OCI-LY7 (cell line): ENCODE measurements around the gene FAAP100. TPM values are rescaled to one million over a fixed set of nuclear protein-coding genes. Genes with fewer than 3 reads are reported as not detected.

Experiments used
- BruUV-seq: library from RNA; stranded (reverse); fragments of 400-500 nt; replicated peaks from 2 replicates; lab custom pipeline; 2021; lab: Mats Ljungman, UMichigan
- CTCF ChIA-PET: fragments of 300-600 bp; sonication (Branson Sonifier 250); formaldehyde crosslinking; loops from one replicate; lab custom pipeline; 2022; ENCODE audit warnings: antibody characterized with exemption; ENCODE audit not compliant: unreplicated experiment; lab: Charles Lee
- POLR2A ChIA-PET: fragments of 300-600 bp; sonication (Branson Sonifier 250); formaldehyde crosslinking; loops from one replicate; lab custom pipeline; 2022; ENCODE audit warnings: antibody characterized with exemption; lab: Charles Lee
- DNase-seq: peaks from one replicate; pipeline ENCODE4 v3.0.0-alpha.2; 2015; ENCODE audit warnings: low spot score
- H2AFZ ChIP-seq: fragments of 200-600 bp; sonication (generic), shearing (Covaris generic); 2 replicates; pipeline ENCODE4 v1.6.1; 2014; ENCODE audit warnings: mild to moderate bottlenecking, antibody characterized with exemption, low read length, moderate library complexity
- H3K27ac ChIP-seq: fragments of 200-600 bp; sonication (generic); 2 replicates; pipeline ENCODE4 v1.5.1; 2014; ENCODE audit warnings: mixed run types, low read depth, mild to moderate bottlenecking, moderate library complexity, low read length, inconsistent platforms; ENCODE audit not compliant: poor library complexity, severe bottlenecking
- H3K36me3 ChIP-seq: fragments of 200-600 bp; sonication (generic); 2 replicates; pipeline ENCODE4 v1.6.1; 2014; ENCODE audit warnings: mild to moderate bottlenecking, antibody characterized with exemption, low read length, moderate library complexity, mixed read lengths; ENCODE audit not compliant: insufficient read depth
- H3K4me1 ChIP-seq: fragments of 200-600 bp; sonication (generic); 2 replicates; pipeline ENCODE4 v1.5.1; 2014; ENCODE audit warnings: mild to moderate bottlenecking, low read length; ENCODE audit not compliant: insufficient read depth, poor library complexity, severe bottlenecking
- H3K4me2 ChIP-seq: fragments of 200-600 bp; sonication (generic); 2 replicates; pipeline ENCODE4 v1.6.1; 2014; ENCODE audit warnings: mild to moderate bottlenecking, low read length
- H3K4me3 ChIP-seq: fragments of 200-600 bp; sonication (generic); 2 replicates; pipeline ENCODE4 v1.5.1; 2014; ENCODE audit warnings: mild to moderate bottlenecking, low read depth, low read length; ENCODE audit not compliant: poor library complexity, severe bottlenecking
- H3K79me2 ChIP-seq: fragments of 200-600 bp; sonication (generic); 2 replicates; pipeline ENCODE4 v1.6.1; 2016; ENCODE audit warnings: low read depth, mild to moderate bottlenecking, low read length, moderate library complexity, mixed read lengths; ENCODE audit not compliant: insufficient read depth
- H3K9me2 ChIP-seq: fragments of 200-600 bp; sonication (generic); 2 replicates; pipeline ENCODE4 v1.6.1; 2016; ENCODE audit warnings: mild to moderate bottlenecking, low read length, mixed read lengths; ENCODE audit not compliant: insufficient read depth
- H3K9me3 ChIP-seq: fragments of 200-600 bp; sonication (generic); 2 replicates; pipeline ENCODE4 v1.6.1; 2014; ENCODE audit warnings: mild to moderate bottlenecking, mixed run types, low read length, mixed read lengths
- H4K20me1 ChIP-seq: fragments of 200-600 bp; sonication (generic); 2 replicates; pipeline ENCODE4 v1.6.1; 2014; ENCODE audit warnings: mild to moderate bottlenecking, antibody characterized with exemption, low read length, moderate library complexity, mixed read lengths; ENCODE audit not compliant: insufficient read depth
- EZH2phosphoT487 ChIP-seq: fragments of 200-600 bp; sonication (generic); IDR thresholded peaks from 2 replicates; pipeline ENCODE4 v1.6.1; 2018; ENCODE audit warnings: low read depth, borderline replicate concordance, mild to moderate bottlenecking, mixed run types, antibody characterized with exemption, low read length, moderate library complexity, mixed read lengths
- intact Hi-C: fragments of 100-400 bp; cut with micrococcal nuclease; formaldehyde crosslinking; loops from one replicate; pipeline ENCODE4 v1.10.0; 2022; ENCODE audit not compliant: unreplicated experiment
- total RNA-seq, 2 experiments: library from RNA; depleted of rRNA in 1 of 2; stranded (reverse); fragments of >200 nt in 1 of 2; shearing (Covaris generic) in 1 of 2; gene quantifications; 2 replicates each; pipeline ENCODE4 v1.2.3, GENCODE V29; 2014 to 2022
- TF ChIP-seq, protein P1 (sequence below): fragments of 200-600 bp; sonication (generic); conservative IDR thresholded peaks from 2 replicates; pipeline ENCODE4 v1.5.1; 2014; ENCODE audit warnings: mild to moderate bottlenecking, antibody characterized with exemption, low read length, moderate library complexity, mixed read lengths

FAAP100 gene
- total RNA-seq, 2 experiments from 2014 or later = 65.2 to 74.2 TPM

DNA sequence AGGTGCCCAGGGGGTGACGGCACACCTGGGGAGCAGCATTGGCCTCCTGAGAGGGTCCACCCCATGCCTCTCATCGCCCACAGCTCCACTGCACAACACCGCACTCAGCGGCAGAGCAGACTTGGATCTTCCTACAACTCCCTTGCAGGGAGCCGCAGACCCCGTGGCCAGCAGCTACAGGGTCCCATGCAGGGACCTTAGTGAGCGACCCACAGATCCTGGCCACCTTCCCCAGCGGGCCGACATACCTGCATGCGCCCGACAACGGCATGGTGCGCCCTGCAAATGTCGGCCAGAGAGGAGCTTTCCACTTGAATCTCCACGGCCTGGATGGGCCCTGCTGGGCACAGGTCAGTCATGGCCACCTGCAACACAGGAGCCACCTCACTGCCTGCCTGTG lies 8.4 kb downstream of the FAAP100 start:
- POLR2A ChIA-PET = interaction anchor here (0.6 to 1.1 kb wide), 2 partner anchors 10 to 108 kb away, joined by 3 read pairs; no protein-coding TSS in a partner anchor
- H3K4me2 ChIP-seq = no peak overlapping the region
- peaks cover 73% of the 10 kb centered on the region for H3K36me3 ChIP-seq
- H3K9me3 ChIP-seq = no peaks in the 10 kb centered on the region
- no TSS peak for BruUV-seq
- H4K20me1 ChIP-seq = no peaks in the 10 kb centered on the region
- CTCF ChIA-PET = no interaction called here
- no peaks in the 10 kb centered on the region for H3K79me2 ChIP-seq
- H3K27ac ChIP-seq = no peak overlapping the region
- H3K9me2 ChIP-seq = no peaks in the 10 kb centered on the region
- no peak for DNase-seq
- no peaks in the 10 kb centered on the region for H3K4me1 ChIP-seq
- TF ChIP-seq, protein P1, sequence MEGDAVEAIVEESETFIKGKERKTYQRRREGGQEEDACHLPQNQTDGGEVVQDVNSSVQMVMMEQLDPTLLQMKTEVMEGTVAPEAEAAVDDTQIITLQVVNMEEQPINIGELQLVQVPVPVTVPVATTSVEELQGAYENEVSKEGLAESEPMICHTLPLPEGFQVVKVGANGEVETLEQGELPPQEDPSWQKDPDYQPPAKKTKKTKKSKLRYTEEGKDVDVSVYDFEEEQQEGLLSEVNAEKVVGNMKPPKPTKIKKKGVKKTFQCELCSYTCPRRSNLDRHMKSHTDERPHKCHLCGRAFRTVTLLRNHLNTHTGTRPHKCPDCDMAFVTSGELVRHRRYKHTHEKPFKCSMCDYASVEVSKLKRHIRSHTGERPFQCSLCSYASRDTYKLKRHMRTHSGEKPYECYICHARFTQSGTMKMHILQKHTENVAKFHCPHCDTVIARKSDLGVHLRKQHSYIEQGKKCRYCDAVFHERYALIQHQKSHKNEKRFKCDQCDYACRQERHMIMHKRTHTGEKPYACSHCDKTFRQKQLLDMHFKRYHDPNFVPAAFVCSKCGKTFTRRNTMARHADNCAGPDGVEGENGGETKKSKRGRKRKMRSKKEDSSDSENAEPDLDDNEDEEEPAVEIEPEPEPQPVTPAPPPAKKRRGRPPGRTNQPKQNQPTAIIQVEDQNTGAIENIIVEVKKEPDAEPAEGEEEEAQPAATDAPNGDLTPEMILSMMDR = no peak
- no peak for TF ChIP-seq EZH2phosphoT487
- H2AFZ ChIP-seq = no peak overlapping the region
- no peak overlapping the region for H3K4me3 ChIP-seq
- intact Hi-C loops = no loop called here

DNA sequence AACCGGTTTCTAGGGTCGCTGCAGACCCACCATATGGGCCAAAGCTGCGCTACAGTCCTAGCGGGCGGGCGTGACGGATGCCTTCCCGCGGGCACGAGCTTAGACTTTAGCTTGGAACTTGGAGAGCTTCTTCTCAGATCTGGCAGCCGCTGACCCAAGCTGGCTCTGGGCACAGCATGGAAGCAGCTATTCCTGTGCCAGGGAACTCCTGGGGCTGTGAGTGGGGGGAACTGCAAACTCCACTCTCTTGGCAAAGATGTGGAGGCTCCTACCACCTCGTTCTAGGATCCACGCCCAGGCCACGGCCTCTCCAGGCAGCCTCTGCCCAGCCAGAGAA lies 8.8 kb downstream of the FAAP100 start:
- TF ChIP-seq, protein P1 = no peak
- Histone ChIP-seq H2AFZ (no peak overlapping the region), H3K4me1 (no peaks in the 10 kb centered on the region), H3K9me2 (no peaks in the 10 kb centered on the region), H3K4me2 (no peak overlapping the region), H4K20me1 (no peaks in the 10 kb centered on the region), H3K36me3 (peaks cover 70% of the 10 kb centered on the region), H3K79me2 (no peaks in the 10 kb centered on the region), H3K27ac (no peak overlapping the region), H3K9me3 (no peaks in the 10 kb centered on the region), H3K4me3 (no peak overlapping the region)
- intact Hi-C loops = no loop called here
- POLR2A ChIA-PET = interaction anchor here (1.1 kb wide), 1 partner anchor 9 kb away, joined by 3 read pairs; no protein-coding TSS in a partner anchor
- CTCF ChIA-PET = no interaction called here
- no TSS peak for BruUV-seq
- DNase-seq = no peak

DNA sequence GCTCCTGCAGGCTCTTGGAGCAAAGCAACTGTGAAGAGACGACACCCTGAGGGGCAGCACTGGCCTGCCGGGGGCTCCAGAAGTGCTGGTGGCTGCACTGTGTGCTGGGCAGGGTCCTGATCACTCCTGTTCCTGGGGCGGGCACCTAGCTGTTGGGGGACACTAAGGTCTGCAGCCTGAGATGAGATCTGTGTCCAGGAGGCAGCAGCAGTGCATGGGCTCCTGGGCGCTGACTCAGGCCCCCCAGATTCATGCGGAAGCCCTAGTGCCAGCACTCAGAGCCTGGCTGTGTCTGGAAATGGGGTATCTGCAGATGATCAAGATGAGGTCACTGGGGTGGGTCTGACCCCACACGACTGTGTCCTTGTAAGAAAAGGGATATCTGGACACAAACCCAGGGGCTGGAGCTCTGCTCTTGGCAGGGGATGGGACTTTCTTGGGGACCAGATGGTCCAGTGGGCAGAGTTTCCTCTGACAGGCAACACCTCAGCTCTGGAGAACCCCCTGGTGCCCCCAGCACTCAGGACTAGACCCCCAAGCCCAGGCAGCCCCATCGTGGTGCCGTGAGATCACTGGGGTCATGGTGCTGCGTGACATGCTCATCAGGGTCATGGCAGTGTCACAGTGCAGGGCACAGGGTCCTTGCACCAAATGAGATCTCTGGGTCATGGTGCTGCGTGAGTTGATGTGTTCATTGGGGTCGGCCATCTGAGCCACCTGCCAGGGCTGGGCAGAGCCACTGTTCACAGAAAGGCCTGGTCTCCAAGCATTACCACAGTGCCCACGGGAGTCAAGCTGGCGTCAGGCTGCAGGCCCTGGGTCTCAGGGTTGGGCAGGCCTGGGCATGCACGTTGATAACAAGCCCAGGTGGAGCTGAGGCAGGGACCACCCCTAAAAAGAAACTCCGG lies 9.5 kb downstream of the FAAP100 start:
- no peak overlapping the region for H3K4me3 ChIP-seq
- ChIA-PET CTCF (no interaction called here), POLR2A (no interaction called here)
- no peaks in the 10 kb centered on the region for H4K20me1 ChIP-seq
- TF ChIP-seq, protein P1 = no peak
- no peak for TF ChIP-seq EZH2phosphoT487
- H3K4me2 ChIP-seq = no peak overlapping the region
- DNase-seq = no peak
- intact Hi-C loops = no loop called here
- no peaks in the 10 kb centered on the region for H3K4me1 ChIP-seq
- peaks cover 64% of the 10 kb centered on the region for H3K36me3 ChIP-seq
- H2AFZ ChIP-seq = no peak overlapping the region
- H3K27ac ChIP-seq = no peak overlapping the region
- H3K9me2 ChIP-seq = no peaks in the 10 kb centered on the region
- no TSS peak for BruUV-seq
- H3K79me2 ChIP-seq = no peaks in the 10 kb centered on the region
- H3K9me3 ChIP-seq = no peaks in the 10 kb centered on the region
